Hepatocyte (in vitro differentiated cells): ENCODE measurements around the gene BPIFB6. TPM values are rescaled to one million over a fixed set of nuclear protein-coding genes. Genes with fewer than 3 reads are reported as not detected.

ENCODE experiments used
- DNase-seq: peaks from one replicate; pipeline ENCODE4 v3.0.0-alpha.2; 2016; ENCODE audit warnings: low spot score
- H2AFZ ChIP-seq: fragments of 200-600 bp; sonication (generic); 2 replicates; pipeline ENCODE4 v1.6.0; 2016; ENCODE audit warnings: antibody characterized with exemption, mild to moderate bottlenecking
- H3K27ac ChIP-seq: fragments of 200-600 bp; sonication (generic); 2 replicates; pipeline ENCODE4 v1.5.1; 2016; ENCODE audit warnings: mild to moderate bottlenecking
- H3K27me3 ChIP-seq: fragments of 200-600 bp; sonication (generic); 2 replicates; pipeline ENCODE4 v1.6.1; 2016
- H3K36me3 ChIP-seq: fragments of 200-600 bp; sonication (generic); replicated peaks from 2 replicates; pipeline ENCODE4 v1.5.1; 2016; ENCODE audit warnings: low read depth; ENCODE audit not compliant: insufficient read depth
- H3K4me1 ChIP-seq: fragments of 200-600 bp; sonication (generic); 2 replicates; pipeline ENCODE4 v1.5.1; 2016; ENCODE audit warnings: mild to moderate bottlenecking, moderate library complexity; ENCODE audit not compliant: insufficient read depth
- H3K4me2 ChIP-seq: fragments of 200-600 bp; sonication (generic); 2 replicates; pipeline ENCODE4 v1.6.0; 2016
- H3K4me3 ChIP-seq: fragments of 200-600 bp; sonication (generic); 2 replicates; pipeline ENCODE4 v1.5.1; 2016; ENCODE audit warnings: mild to moderate bottlenecking
- H3K79me2 ChIP-seq: fragments of 200-600 bp; sonication (generic); 2 replicates; pipeline ENCODE4 v1.6.0; 2017; ENCODE audit warnings: mild to moderate bottlenecking
- H3K9me2 ChIP-seq: fragments of 200-600 bp; sonication (generic); replicated peaks from 2 replicates; pipeline ENCODE4 v1.6.0; 2017; ENCODE audit warnings: mild to moderate bottlenecking; ENCODE audit not compliant: insufficient read depth
- H3K9me3 ChIP-seq: fragments of 200-600 bp; sonication (generic); 2 replicates; pipeline ENCODE4 v1.5.1; 2016; ENCODE audit warnings: low read depth, mild to moderate bottlenecking
- H4K20me1 ChIP-seq: fragments of 200-600 bp; sonication (generic); 2 replicates; pipeline ENCODE4 v1.6.0; 2016; ENCODE audit warnings: mild to moderate bottlenecking; ENCODE audit not compliant: insufficient read depth, poor library complexity, severe bottlenecking
- CTCF ChIP-seq: fragments of 200-600 bp; sonication (generic); IDR thresholded peaks from 2 replicates; pipeline ENCODE4 v1.5.1; 2016; ENCODE audit warnings: antibody characterized with exemption, mild to moderate bottlenecking; ENCODE audit not compliant: poor library complexity
- EZH2 ChIP-seq: fragments of 200-600 bp; sonication (generic); IDR thresholded peaks from 2 replicates; pipeline ENCODE4 v1.6.1; 2016; ENCODE audit warnings: antibody characterized with exemption, mild to moderate bottlenecking, borderline replicate concordance
- EZH2phosphoT487 ChIP-seq: fragments of 200-600 bp; sonication (generic); IDR thresholded peaks from one replicate; pipeline ENCODE4 v1.6.1; 2018; ENCODE audit warnings: antibody characterized with exemption, mild to moderate bottlenecking, low read depth, moderate library complexity; ENCODE audit not compliant: unreplicated experiment, severe bottlenecking
- WGBS: methylation state at CpG from one replicate; pipeline ENCODE4 v1.1.6; 2016; ENCODE audit warnings: low lambda C conversion rate; ENCODE audit errors: missing lambda C conversion rate; 5-methylcytosine and 5-hydroxymethylcytosine counted together
- polyA plus RNA-seq: library from polyadenylated mRNA; unstranded; fragments of >200 nt; fragmentation: Nextera tagmentation; extraction: Ambion mirVana; gene quantifications from 2 replicates; pipeline ENCODE4 v1.2.1, GENCODE V29; 2016
- total RNA-seq: library from RNA; depleted of rRNA; stranded (reverse); fragments of >200 nt; gene quantifications from 2 replicates; pipeline ENCODE4 v1.2.3, GENCODE V29; 2014

BPIFB6 gene
- total and polyA plus RNA-seq, 2 experiments from 2014 or later: not detected

DNA sequence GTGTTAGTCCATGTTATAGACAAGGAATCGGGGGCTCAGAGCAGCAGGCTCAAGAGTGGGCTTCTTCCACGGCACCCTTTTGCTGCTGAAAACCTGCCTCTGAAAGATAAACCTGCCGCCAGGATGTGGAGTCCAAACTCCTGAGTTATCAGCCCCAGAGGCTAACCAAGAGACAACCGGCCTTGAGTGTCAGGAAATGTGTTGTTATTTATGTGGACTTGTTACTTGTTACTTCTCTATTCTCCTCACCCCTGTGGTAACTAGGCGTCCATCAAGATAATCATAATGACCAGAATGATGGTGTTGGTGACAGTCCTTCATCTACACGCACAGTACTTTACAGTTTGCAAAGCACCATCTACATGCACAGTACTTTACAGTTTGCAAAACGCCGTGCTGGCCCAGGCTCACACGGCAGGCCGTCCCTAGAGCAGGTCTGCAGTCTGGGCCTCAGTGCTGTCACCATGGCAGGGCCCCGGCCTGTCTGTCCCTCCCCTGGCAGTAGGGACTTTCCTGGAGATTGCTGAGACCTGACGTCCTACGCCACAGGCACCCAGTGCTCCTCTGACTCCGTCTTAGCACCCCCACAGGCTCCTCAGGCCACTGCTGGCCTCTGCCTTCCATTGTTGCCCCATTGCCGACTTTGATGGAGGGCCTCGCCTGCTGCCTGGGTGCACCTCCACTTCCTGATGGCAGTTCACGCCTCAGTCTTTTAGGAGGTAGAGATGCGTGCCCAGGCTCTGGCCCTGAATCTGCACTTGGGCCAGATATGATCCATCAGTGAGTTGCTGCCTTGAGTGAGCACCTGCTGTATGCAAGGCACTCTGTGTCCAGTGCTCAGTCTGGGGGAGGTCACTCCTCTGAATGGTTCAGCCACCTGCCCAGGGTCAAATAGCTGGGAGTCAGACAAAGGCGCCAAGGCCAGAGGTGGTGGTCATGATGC, 38.9 kb downstream of the BPIFB6 start:
- H3K9me3 ChIP-seq: no peaks in the 10 kb centered on the region
- DNase-seq: no peak
- H3K4me1 ChIP-seq: no peaks in the 10 kb centered on the region
- H3K27me3 ChIP-seq: peaks cover 27% of the 10 kb centered on the region
- 88% methylated on average over 19 of the region's 19 CpGs for WGBS
- TF ChIP-seq CTCF (no peak), EZH2phosphoT487 (no peak), EZH2 (no peak)
- H4K20me1 ChIP-seq: no peaks in the 10 kb centered on the region
- H3K79me2 ChIP-seq: no peaks in the 10 kb centered on the region
- no peak overlapping the region for H3K27ac ChIP-seq
- no peaks in the 10 kb centered on the region for H3K36me3 ChIP-seq
- no peak overlapping the region for H3K4me3 ChIP-seq
- H2AFZ ChIP-seq: no peak overlapping the region
- H3K4me2 ChIP-seq: no peak overlapping the region
- H3K9me2 ChIP-seq: no peaks in the 10 kb centered on the region

DNA sequence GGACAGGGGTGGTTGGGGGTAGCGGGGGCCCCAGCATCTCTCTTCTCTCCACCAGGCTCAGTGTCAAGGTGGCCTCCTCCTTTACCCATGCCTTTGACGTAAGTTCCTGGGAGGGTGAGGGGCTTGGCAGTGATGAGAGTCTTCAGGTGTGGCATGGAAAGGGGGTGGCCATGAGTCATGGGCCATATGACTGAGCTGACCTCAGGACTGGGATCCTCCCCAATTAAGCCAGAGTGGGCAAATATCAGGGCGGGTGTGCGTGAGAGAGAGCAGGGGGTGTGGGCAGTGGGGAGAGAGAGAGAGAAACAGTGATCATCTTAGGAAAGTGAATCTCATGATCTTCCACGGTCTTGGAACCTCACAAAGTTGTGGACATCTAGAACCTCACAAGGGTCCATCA, 39.8 kb downstream of the BPIFB6 start:
- no peak for TF ChIP-seq EZH2
- no peak for TF ChIP-seq CTCF
- no peak for TF ChIP-seq EZH2phosphoT487
- Histone ChIP-seq H3K27ac (no peak overlapping the region), H3K4me1 (no peaks in the 10 kb centered on the region), H3K9me2 (no peaks in the 10 kb centered on the region), H3K27me3 (peaks cover 28% of the 10 kb centered on the region), H3K36me3 (no peaks in the 10 kb centered on the region), H3K79me2 (no peaks in the 10 kb centered on the region), H3K9me3 (no peaks in the 10 kb centered on the region), H4K20me1 (no peaks in the 10 kb centered on the region), H3K4me3 (no peak overlapping the region), H3K4me2 (no peak overlapping the region), H2AFZ (no peak overlapping the region)
- 93% methylated on average over 5 of the region's 5 CpGs for WGBS
- no peak for DNase-seq

GRCh38 chr20:33072362-33072761, 40.9 kb downstream of the BPIFB6 start:
- Histone ChIP-seq H3K4me1 (no peaks in the 10 kb centered on the region), H3K4me3 (no peak overlapping the region), H3K9me2 (no peaks in the 10 kb centered on the region), H3K27me3 (peaks cover 32% of the 10 kb centered on the region), H3K27ac (no peak overlapping the region), H3K4me2 (no peak overlapping the region), H2AFZ (no peak overlapping the region), H3K9me3 (no peaks in the 10 kb centered on the region), H3K79me2 (no peaks in the 10 kb centered on the region), H4K20me1 (no peaks in the 10 kb centered on the region), H3K36me3 (no peaks in the 10 kb centered on the region)
- WGBS: 87% methylated on average over 4 of the region's 4 CpGs
- TF ChIP-seq EZH2: no peak
- no peak for TF ChIP-seq CTCF
- no peak for TF ChIP-seq EZH2phosphoT487
- no peak for DNase-seq
